A549 treated with CORT108297 at 1 μM for 4 hours (cell line): ENCODE measurements around the gene TUT1. TPM values are rescaled to one million over a fixed set of nuclear protein-coding genes. Genes with fewer than 3 reads are reported as not detected.

Experiments
- total RNA-seq: library from RNA; stranded (reverse); fragments of 200-300 nt; extraction: Qiagen RNA extraction; gene quantifications from 5 replicates; pipeline ENCODE4 v1.2.3, GENCODE V29; 2022

Gene TUT1
- 14.0 to 17.0 TPM (median 16.4 TPM) in 5 replicates for total RNA-seq

GRCh38 chr11:62591448-62592145 lies at the start of gene TUT1:
Gene TUT1 (minus strand): TSS chr11:62591523. CDS start chr11:62591485, 38 bp downstream.

GRCh38 chr11:62621567-62622470 lies 30.5 kb upstream of the TUT1 start, which contains the start of gene B3GAT3:
Gene B3GAT3 (minus strand): TSS chr11:62621986. CDS start chr11:62621947, 39 bp downstream.

GRCh38 chr11:62612366-62613290 lies 21.3 kb upstream of the TUT1 start, which contains the start of the genes EML3 and ROM1:
Gene EML3 (minus strand): TSS chr11:62612775. CDS start chr11:62612457, 318 bp downstream.
Gene ROM1 (plus strand): TSS chr11:62613257. CDS start chr11:62613282, 25 bp downstream.

GRCh38 chr11:62601372-62602140 lies 10.2 kb upstream of the TUT1 start, which contains the start of gene MTA2:
Gene MTA2 (minus strand): TSS chr11:62601865. CDS start chr11:62601450, 415 bp downstream.

DNA sequence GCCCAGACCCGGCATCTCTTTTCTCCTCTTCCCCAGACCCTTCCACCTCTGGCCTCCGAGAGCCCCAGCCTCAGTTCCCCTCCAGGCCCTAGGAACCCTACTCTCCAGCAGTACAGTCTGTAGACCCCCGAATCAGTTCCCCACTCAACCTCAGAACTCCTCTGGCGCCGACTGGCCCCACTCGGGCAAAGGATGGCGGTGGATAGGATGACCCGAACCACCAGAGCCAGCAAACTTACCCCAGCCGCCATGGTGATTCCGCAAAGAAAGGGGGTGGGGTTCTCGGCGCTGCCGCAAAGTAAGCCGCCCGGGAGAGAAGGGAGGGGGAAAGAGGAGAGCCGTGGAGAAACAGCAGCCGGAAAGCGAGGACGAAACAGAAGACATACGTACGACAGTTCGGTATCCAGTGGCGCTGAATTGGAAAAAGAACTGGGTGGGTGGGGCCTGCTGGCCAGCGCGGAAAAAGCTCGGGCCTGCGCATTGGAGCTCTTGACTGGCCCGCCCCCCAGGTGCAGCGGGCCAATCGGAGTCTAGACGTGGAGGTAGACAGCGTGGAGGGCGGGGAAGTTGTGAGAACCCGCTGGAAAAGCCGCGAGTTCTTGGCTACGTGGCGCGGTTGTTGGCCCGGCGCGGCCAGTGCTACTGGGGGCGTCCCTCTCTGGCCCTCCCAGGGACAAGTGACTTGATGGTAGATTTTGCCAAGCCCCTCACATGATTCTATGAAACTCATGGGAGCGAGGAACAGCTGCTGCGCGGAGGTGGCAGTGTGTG lies 17.5 kb downstream of the TUT1 start, which contains the start of gene EEF1G:
Gene EEF1G (minus strand): TSS at position 300 of the 771 bp plus-strand sequence. CDS start 49 bp downstream, at position 251.

GRCh38 chr11:62546244-62546928 lies 44.9 kb downstream of the TUT1 start, which contains the start of gene AHNAK:
Gene AHNAK (minus strand): TSS chr11:62546806. CDS start chr11:62536098, 10,708 bp downstream.

Other genes starting within 250 kb of the TUT1 start
- 0.23 to 0.45 TPM in 2 of 5 replicates, not detected in the others for gene SCGB1A1, start 172.5 kb downstream of the TUT1 start, total RNA-seq
- gene AHNAK, start 44.7 kb downstream of the TUT1 start, total RNA-seq, result 188 to 239 TPM (median 218 TPM) in 5 replicates
- 1,877 to 2,027 TPM (median 1,998 TPM) in 5 replicates for gene EEF1G, start 17.6 kb downstream of the TUT1 start, total RNA-seq
- 82.3 to 87.1 TPM (median 85.2 TPM) in 5 replicates for gene MTA2, start 10.3 kb upstream of the TUT1 start, total RNA-seq
- 17.8 to 28.8 TPM (median 24.5 TPM) in 5 replicates for gene EML3, start 21.3 kb upstream of the TUT1 start, total RNA-seq
- gene ROM1, start 21.7 kb upstream of the TUT1 start, total RNA-seq, result 3.3 to 5.0 TPM (median 3.6 TPM) in 5 replicates
- 41.3 to 60.1 TPM (median 57.5 TPM) in 5 replicates for gene B3GAT3, start 30.5 kb upstream of the TUT1 start, total RNA-seq
- 238 to 279 TPM (median 270 TPM) in 5 replicates for gene GANAB, start 55.1 kb upstream of the TUT1 start, total RNA-seq
- gene INTS5, start 61.8 kb upstream of the TUT1 start, total RNA-seq, result 16.8 to 22.4 TPM (median 21.7 TPM) in 5 replicates
- gene C11orf98, start 73.7 kb upstream of the TUT1 start, total RNA-seq, result 125 to 145 TPM (median 136 TPM) in 5 replicates
- gene CSKMT, start 73.8 kb upstream of the TUT1 start, total RNA-seq, result 10.5 to 19.1 TPM (median 16.3 TPM) in 5 replicates
- gene UQCC3, start 80.2 kb upstream of the TUT1 start, total RNA-seq, result 24.6 to 39.0 TPM (median 37.5 TPM) in 5 replicates
- gene LBHD1, start 80.7 kb upstream of the TUT1 start, total RNA-seq, result 3.6 to 6.2 TPM (median 5.3 TPM) in 5 replicates
- gene UBXN1, start 87.5 kb upstream of the TUT1 start, total RNA-seq, result 106 to 130 TPM (median 120 TPM) in 5 replicates
- gene LRRN4CL, start 98.0 kb upstream of the TUT1 start, total RNA-seq, result 0.04 to 0.21 TPM (median 0.05 TPM) in 4 of 5 replicates, not detected in the other
- gene BSCL2, start 115.9 kb upstream of the TUT1 start, total RNA-seq, result 60.0 to 87.1 TPM (median 74.6 TPM) in 5 replicates
- not detected in 5 replicates for gene GNG3, start 116.2 kb upstream of the TUT1 start, total RNA-seq
- 37.2 to 44.0 TPM (median 41.2 TPM) in 5 replicates for gene HNRNPUL2, start 135.9 kb upstream of the TUT1 start, total RNA-seq
- gene TTC9C, start 137.0 kb upstream of the TUT1 start, total RNA-seq, result 28.7 to 36.6 TPM (median 32.6 TPM) in 5 replicates
- gene ZBTB3, start 162.6 kb upstream of the TUT1 start, total RNA-seq, result 1.1 to 1.9 TPM (median 1.6 TPM) in 5 replicates
- gene POLR2G, start 170.1 kb upstream of the TUT1 start, total RNA-seq, result 170 to 189 TPM (median 182 TPM) in 5 replicates
- 11.0 to 17.5 TPM (median 16.0 TPM) in 5 replicates for gene TAF6L, start 179.9 kb upstream of the TUT1 start, total RNA-seq
- gene TMEM179B, start 195.9 kb upstream of the TUT1 start, total RNA-seq, result 67.4 to 99.6 TPM (median 90.7 TPM) in 5 replicates
- 18.0 to 32.7 TPM (median 32.4 TPM) in 5 replicates for gene TMEM223, start 200.5 kb upstream of the TUT1 start, total RNA-seq
- 45.8 to 57.7 TPM (median 52.5 TPM) in 5 replicates for gene NXF1, start 213.9 kb upstream of the TUT1 start, total RNA-seq
- 19.9 to 27.8 TPM (median 25.5 TPM) in 5 replicates for gene STX5, start 240.5 kb upstream of the TUT1 start, total RNA-seq
- not detected in 5 replicates for gene TEX54, start 241.3 kb upstream of the TUT1 start, total RNA-seq
- gene WDR74, start 248.1 kb upstream of the TUT1 start, total RNA-seq, result 78.6 to 86.1 TPM (median 84.6 TPM) in 5 replicates